ENCODE data around the gene TSSC4. TPM values are rescaled to one million over a fixed set of nuclear protein-coding genes. Genes with fewer than 3 reads are reported as not detected.
A peak's percentile ranks its signal among the peaks of the same experiment; 100 is the strongest.

Gene TSSC4
- total RNA-seq, 1 donor from 2014 or later: 70.0 TPM

DNA sequence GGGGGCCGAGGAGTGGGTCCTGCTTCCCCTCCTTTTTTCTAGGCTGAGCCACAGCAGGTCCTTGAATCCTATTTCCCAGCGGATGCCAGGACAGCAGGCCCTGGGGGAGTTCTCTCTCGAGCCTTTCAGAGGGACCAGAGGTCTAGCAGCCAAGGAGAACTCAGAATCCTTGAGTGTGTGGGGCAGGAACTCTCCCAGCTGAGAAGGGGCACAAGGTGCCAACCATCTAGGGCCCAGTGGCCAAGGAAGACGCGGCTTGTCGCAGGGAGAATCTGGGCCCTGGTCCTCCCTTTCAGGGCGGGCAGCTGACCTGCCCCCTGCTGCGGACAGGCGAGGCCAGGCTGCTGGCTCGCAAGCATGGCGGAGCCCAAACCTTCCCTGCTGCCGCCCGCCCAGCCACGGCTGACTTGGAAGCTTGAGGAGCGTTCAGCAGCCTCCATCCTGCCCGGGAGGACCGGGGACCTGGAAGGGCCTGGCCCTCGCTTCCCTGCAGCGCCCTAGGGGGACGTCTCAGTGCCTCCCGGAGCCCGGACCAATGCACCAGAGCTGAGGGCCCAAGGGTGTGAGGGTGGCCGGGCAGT, 972 bp upstream of the TSSC4 start:
- peak overlapping the region; percentile 61 for H3K4me3 ChIP-seq (ENCODE audit: insufficient read depth, low read depth, low read length)
- no peaks in the 10 kb centered on the region for H3K9me3 Mint-ChIP-seq (ENCODE audit: unreplicated experiment)
- H3K27me3 Mint-ChIP-seq (ENCODE audit: low read depth, unreplicated experiment): no peaks in the 10 kb centered on the region
- peak overlapping the region; percentile 91 for H3K9ac ChIP-seq (ENCODE audit: low read length)
- peak overlapping the region; percentile 76 for H3K4me3 Mint-ChIP-seq (ENCODE audit: unreplicated experiment)
- H3K4me2 ChIP-seq (ENCODE audit: low read length): peak overlapping the region; percentile 88
- peak overlapping the region; percentile 85 for H3K27ac Mint-ChIP-seq (ENCODE audit: unreplicated experiment)
- H3K36me3 Mint-ChIP-seq (ENCODE audit: low read depth, unreplicated experiment): peaks cover 4% of the 10 kb centered on the region
- peaks cover 2% of the 10 kb centered on the region for H3K4me1 Mint-ChIP-seq (ENCODE audit: low read depth, unreplicated experiment)
- H3K27ac ChIP-seq (ENCODE audit: low read depth, low read length): peak overlapping the region; percentile 90
- DNase-seq (ENCODE audit: low read depth): peak; percentile 14
- peaks cover 5% of the 10 kb centered on the region for H4K20me1 ChIP-seq (ENCODE audit: insufficient read depth, low read length)
- peaks cover 33% of the 10 kb centered on the region for H3K79me2 ChIP-seq (ENCODE audit: insufficient read depth, low read length)
- TF ChIP-seq, protein P1, sequence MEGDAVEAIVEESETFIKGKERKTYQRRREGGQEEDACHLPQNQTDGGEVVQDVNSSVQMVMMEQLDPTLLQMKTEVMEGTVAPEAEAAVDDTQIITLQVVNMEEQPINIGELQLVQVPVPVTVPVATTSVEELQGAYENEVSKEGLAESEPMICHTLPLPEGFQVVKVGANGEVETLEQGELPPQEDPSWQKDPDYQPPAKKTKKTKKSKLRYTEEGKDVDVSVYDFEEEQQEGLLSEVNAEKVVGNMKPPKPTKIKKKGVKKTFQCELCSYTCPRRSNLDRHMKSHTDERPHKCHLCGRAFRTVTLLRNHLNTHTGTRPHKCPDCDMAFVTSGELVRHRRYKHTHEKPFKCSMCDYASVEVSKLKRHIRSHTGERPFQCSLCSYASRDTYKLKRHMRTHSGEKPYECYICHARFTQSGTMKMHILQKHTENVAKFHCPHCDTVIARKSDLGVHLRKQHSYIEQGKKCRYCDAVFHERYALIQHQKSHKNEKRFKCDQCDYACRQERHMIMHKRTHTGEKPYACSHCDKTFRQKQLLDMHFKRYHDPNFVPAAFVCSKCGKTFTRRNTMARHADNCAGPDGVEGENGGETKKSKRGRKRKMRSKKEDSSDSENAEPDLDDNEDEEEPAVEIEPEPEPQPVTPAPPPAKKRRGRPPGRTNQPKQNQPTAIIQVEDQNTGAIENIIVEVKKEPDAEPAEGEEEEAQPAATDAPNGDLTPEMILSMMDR (IDR thresholded peaks at IDR 0.05; ENCODE audit: insufficient read depth, low read depth, low read length): no peak
- no peak for TF ChIP-seq EZH2 (IDR thresholded peaks at IDR 0.05; ENCODE audit: insufficient read depth, low read length)
- H3K27me3 ChIP-seq (ENCODE audit: insufficient read depth, low read length): no peaks in the 10 kb centered on the region
- H3K4me1 ChIP-seq (ENCODE audit: insufficient read depth, low read length): peaks cover 18% of the 10 kb centered on the region
- H3K9me3 ChIP-seq (ENCODE audit: insufficient read depth, low read depth, low read length): no peaks in the 10 kb centered on the region
- peaks cover 6% of the 10 kb centered on the region for H3K36me3 ChIP-seq (ENCODE audit: insufficient read depth, low read length)
- H2AFZ ChIP-seq (ENCODE audit: low read depth, low read length): no peak overlapping the region
- FAIRE-seq: no peak

- Mint-ChIP-seq H3K36me3 (ENCODE audit: low read depth, unreplicated experiment) (peaks cover 4% of the 10 kb centered on the region), H3K4me3 (ENCODE audit: unreplicated experiment) (peak overlapping the region; percentile 92), H3K27ac (ENCODE audit: unreplicated experiment) (peak overlapping the region; percentile 83), H3K4me1 (ENCODE audit: low read depth, unreplicated experiment) (peaks cover 2% of the 10 kb centered on the region), H3K27me3 (ENCODE audit: low read depth, unreplicated experiment) (no peaks in the 10 kb centered on the region), H3K9me3 (ENCODE audit: unreplicated experiment) (no peaks in the 10 kb centered on the region)
- peaks cover 27% of the 10 kb centered on the region for H3K79me2 ChIP-seq (ENCODE audit: insufficient read depth, low read length)
- peaks cover 3% of the 10 kb centered on the region for H4K20me1 ChIP-seq (ENCODE audit: insufficient read depth, low read length)
- H3K4me2 ChIP-seq (ENCODE audit: low read length): peak overlapping the region; percentile 98
- H3K4me1 ChIP-seq (ENCODE audit: insufficient read depth, low read length): peaks cover 18% of the 10 kb centered on the region
- H3K9me3 ChIP-seq (ENCODE audit: insufficient read depth, low read depth, low read length): no peaks in the 10 kb centered on the region
- TF ChIP-seq, protein P1 (IDR thresholded peaks at IDR 0.05; ENCODE audit: insufficient read depth, low read depth, low read length): no peak
- TF ChIP-seq EZH2 (IDR thresholded peaks at IDR 0.05; ENCODE audit: insufficient read depth, low read length): no peak
- H3K27me3 ChIP-seq (ENCODE audit: insufficient read depth, low read length): no peaks in the 10 kb centered on the region
- H3K27ac ChIP-seq (ENCODE audit: low read depth, low read length): peak overlapping the region; percentile 94
- no peak for DNase-seq (ENCODE audit: low read depth)
- FAIRE-seq: no peak
- peaks cover 6% of the 10 kb centered on the region for H3K36me3 ChIP-seq (ENCODE audit: insufficient read depth, low read length)
- peak overlapping the region; percentile 100 for H3K9ac ChIP-seq (ENCODE audit: low read length)
- H3K4me3 ChIP-seq (ENCODE audit: insufficient read depth, low read depth, low read length): peak overlapping the region; percentile 99
- H2AFZ ChIP-seq (ENCODE audit: low read depth, low read length): peak overlapping the region; percentile 65
Measured at GRCh38 chr11:2400762-2401435, 349 bp downstream of the TSSC4 start.
